Panc1 (cell line): ENCODE results near the gene AFG3L2. TPM values are rescaled to one million over a fixed set of nuclear protein-coding genes. Genes with fewer than 3 reads are reported as not detected.

Experiments
- ATAC-seq: fragments of 200-7000 bp; cut with Tn5 transposase; 2 replicates; pipeline ENCODE4 v1.9.1; 2020; ENCODE audit warnings: mild to moderate bottlenecking, moderate library complexity
- BruUV-seq: library from RNA; stranded (reverse); fragments of 400-500 nt; replicated peaks from 2 replicates; lab custom pipeline; 2021; lab: Mats Ljungman, UMichigan
- CTCF ChIA-PET: fragments of 300-600 bp; sonication (Branson Sonifier 250); formaldehyde crosslinking; loops from one replicate; lab custom pipeline; 2022; ENCODE audit warnings: antibody characterized with exemption; lab: Charles Lee
- POLR2A ChIA-PET: fragments of 300-600 bp; sonication (Branson Sonifier 250); formaldehyde crosslinking; loops from one replicate; lab custom pipeline; 2022; ENCODE audit warnings: antibody characterized with exemption; lab: Charles Lee
- DNase-seq: peaks from one replicate; pipeline ENCODE4 v3.0.0-alpha.2; 2010; ENCODE audit warnings: low read depth, low spot score
- H3K27ac ChIP-seq: 2 replicates; pipeline ENCODE4 v1.5.1; 2011; ENCODE audit warnings: mild to moderate bottlenecking, low read length, inconsistent platforms
- H3K27me3 ChIP-seq: fragments of 200-500 bp; sonication (Bioruptor generic); 2 replicates; pipeline ENCODE4 v1.6.0; 2014; ENCODE audit warnings: low read length, inconsistent platforms; ENCODE audit not compliant: control insufficient read depth, insufficient read depth
- H3K36me3 ChIP-seq: fragments of 200-500 bp; sonication (Bioruptor generic); 2 replicates; pipeline ENCODE4 v1.5.1; 2014; ENCODE audit warnings: inconsistent platforms, mild to moderate bottlenecking, low read length, moderate library complexity; ENCODE audit not compliant: control insufficient read depth, insufficient read depth
- H3K4me1 ChIP-seq: 2 replicates; pipeline ENCODE4 v1.5.1; 2011; ENCODE audit warnings: inconsistent platforms, mild to moderate bottlenecking, low read length, moderate library complexity; ENCODE audit not compliant: control insufficient read depth, insufficient read depth
- H3K4me3 ChIP-seq, 2 experiments: 2 replicates each; pipeline ENCODE4 v1.5.1; 2011 to 2012; ENCODE audit warnings: low read depth in 2 of 2, low read length in 2 of 2, mild to moderate bottlenecking in 2 of 2, inconsistent platforms in 1 of 2, moderate library complexity in 1 of 2
- H3K9me3 ChIP-seq: fragments of 200-500 bp; sonication (Bioruptor generic); 2 replicates; pipeline ENCODE4 v1.5.1; 2014; ENCODE audit warnings: low read depth, mild to moderate bottlenecking, inconsistent platforms, low read length, moderate library complexity; ENCODE audit not compliant: control insufficient read depth, insufficient read depth
- POLR2AphosphoS5 ChIP-seq: IDR thresholded peaks from 2 replicates; pipeline ENCODE4 v1.6.1; 2012; ENCODE audit warnings: mild to moderate bottlenecking, low read depth, low read length, moderate library complexity
- SIN3A ChIP-seq: IDR thresholded peaks from 2 replicates; pipeline ENCODE4 v1.6.1; 2012; ENCODE audit warnings: low read depth, mild to moderate bottlenecking, low read length, moderate library complexity, borderline replicate concordance; ENCODE audit not compliant: insufficient read depth
- TCF7L2 ChIP-seq: IDR thresholded peaks from 2 replicates; pipeline ENCODE4 v1.6.1; 2011; ENCODE audit warnings: mild to moderate bottlenecking, low read depth, low read length, inconsistent platforms
- in situ Hi-C: cut with HindIII; loops from 2 replicates; pipeline ENCODE4 v1.10.0; 2016; ENCODE audit warnings: low sequenced_read_pairs, low pct_unique_long_range_greater_than_20kb
- intact Hi-C: fragments of 100-400 bp; cut with micrococcal nuclease; formaldehyde crosslinking; loops from one replicate; pipeline ENCODE4 v1.10.0; 2022; ENCODE audit not compliant: unreplicated experiment
- total RNA-seq: library from RNA; stranded (reverse); gene quantifications from one replicate; pipeline ENCODE4 v1.2.1, GENCODE V29; 2021; ENCODE audit not compliant: unreplicated experiment
- TF ChIP-seq, protein P1 (sequence below), 2 experiments: IDR thresholded peaks; 2 replicates each; pipeline ENCODE4 v1.6.1; 2011 to 2012; ENCODE audit warnings: low read depth in 2 of 2, control low read depth in 1 of 2, low read length in 1 of 2, mild to moderate bottlenecking in 1 of 2, moderate library complexity in 1 of 2; ENCODE audit not compliant: insufficient read depth in 1 of 2
- TF ChIP-seq, protein P2 (sequence below): fragments of 450-650 bp; IDR thresholded peaks from 2 replicates; pipeline ENCODE4 v1.5.1; 2017; ENCODE audit warnings: mild to moderate bottlenecking

Gene AFG3L2
- total RNA-seq, 1 experiment from 2014 or later: 58.0 TPM

- in situ Hi-C loops (no loop called here), intact Hi-C loops (no loop called here)
- Histone ChIP-seq H3K4me1 (peaks cover 3% of the 10 kb centered on the region; the same call in 1 of the 2 replicates), H3K9me3 (no peaks in the 10 kb centered on the region), H3K27ac (no peak overlapping the region), H3K4me3 (no peak overlapping the region), H3K36me3 (no peaks in the 10 kb centered on the region), H3K27me3 (no peaks in the 10 kb centered on the region)
- CTCF ChIA-PET: no interaction called here
- BruUV-seq: TSS peak; percentile 43
- ATAC-seq: no peak
- TF ChIP-seq, protein P1, sequence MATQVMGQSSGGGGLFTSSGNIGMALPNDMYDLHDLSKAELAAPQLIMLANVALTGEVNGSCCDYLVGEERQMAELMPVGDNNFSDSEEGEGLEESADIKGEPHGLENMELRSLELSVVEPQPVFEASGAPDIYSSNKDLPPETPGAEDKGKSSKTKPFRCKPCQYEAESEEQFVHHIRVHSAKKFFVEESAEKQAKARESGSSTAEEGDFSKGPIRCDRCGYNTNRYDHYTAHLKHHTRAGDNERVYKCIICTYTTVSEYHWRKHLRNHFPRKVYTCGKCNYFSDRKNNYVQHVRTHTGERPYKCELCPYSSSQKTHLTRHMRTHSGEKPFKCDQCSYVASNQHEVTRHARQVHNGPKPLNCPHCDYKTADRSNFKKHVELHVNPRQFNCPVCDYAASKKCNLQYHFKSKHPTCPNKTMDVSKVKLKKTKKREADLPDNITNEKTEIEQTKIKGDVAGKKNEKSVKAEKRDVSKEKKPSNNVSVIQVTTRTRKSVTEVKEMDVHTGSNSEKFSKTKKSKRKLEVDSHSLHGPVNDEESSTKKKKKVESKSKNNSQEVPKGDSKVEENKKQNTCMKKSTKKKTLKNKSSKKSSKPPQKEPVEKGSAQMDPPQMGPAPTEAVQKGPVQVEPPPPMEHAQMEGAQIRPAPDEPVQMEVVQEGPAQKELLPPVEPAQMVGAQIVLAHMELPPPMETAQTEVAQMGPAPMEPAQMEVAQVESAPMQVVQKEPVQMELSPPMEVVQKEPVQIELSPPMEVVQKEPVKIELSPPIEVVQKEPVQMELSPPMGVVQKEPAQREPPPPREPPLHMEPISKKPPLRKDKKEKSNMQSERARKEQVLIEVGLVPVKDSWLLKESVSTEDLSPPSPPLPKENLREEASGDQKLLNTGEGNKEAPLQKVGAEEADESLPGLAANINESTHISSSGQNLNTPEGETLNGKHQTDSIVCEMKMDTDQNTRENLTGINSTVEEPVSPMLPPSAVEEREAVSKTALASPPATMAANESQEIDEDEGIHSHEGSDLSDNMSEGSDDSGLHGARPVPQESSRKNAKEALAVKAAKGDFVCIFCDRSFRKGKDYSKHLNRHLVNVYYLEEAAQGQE (IDR thresholded peaks at IDR 0.05; ENCODE audit: insufficient read depth in 1 of 2, low read depth in 2 of 2, low read length in 1 of 2): no peak
- TF ChIP-seq, protein P2, sequence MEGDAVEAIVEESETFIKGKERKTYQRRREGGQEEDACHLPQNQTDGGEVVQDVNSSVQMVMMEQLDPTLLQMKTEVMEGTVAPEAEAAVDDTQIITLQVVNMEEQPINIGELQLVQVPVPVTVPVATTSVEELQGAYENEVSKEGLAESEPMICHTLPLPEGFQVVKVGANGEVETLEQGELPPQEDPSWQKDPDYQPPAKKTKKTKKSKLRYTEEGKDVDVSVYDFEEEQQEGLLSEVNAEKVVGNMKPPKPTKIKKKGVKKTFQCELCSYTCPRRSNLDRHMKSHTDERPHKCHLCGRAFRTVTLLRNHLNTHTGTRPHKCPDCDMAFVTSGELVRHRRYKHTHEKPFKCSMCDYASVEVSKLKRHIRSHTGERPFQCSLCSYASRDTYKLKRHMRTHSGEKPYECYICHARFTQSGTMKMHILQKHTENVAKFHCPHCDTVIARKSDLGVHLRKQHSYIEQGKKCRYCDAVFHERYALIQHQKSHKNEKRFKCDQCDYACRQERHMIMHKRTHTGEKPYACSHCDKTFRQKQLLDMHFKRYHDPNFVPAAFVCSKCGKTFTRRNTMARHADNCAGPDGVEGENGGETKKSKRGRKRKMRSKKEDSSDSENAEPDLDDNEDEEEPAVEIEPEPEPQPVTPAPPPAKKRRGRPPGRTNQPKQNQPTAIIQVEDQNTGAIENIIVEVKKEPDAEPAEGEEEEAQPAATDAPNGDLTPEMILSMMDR: no peak
- TF ChIP-seq TCF7L2 (no peak), POLR2AphosphoS5 (no peak), SIN3A (no peak)
- DNase-seq: no peak
- POLR2A ChIA-PET: no interaction called here
These were observed 41.5 kb downstream of the AFG3L2 start for GRCh38 chr18:12335503-12335902.

GRCh38 chr18:12334863-12335262 lies 42.2 kb downstream of the AFG3L2 start:
- ATAC-seq (no peak), DNase-seq (no peak)
- BruUV-seq: no TSS peak
- no peaks in the 10 kb centered on the region for H3K27me3 ChIP-seq
- no peak overlapping the region for H3K4me3 ChIP-seq
- intact Hi-C loops: no loop called here
- no peaks in the 10 kb centered on the region for H3K9me3 ChIP-seq
- H3K36me3 ChIP-seq: no peaks in the 10 kb centered on the region
- in situ Hi-C loops: no loop called here
- H3K4me1 ChIP-seq: peaks cover 3% of the 10 kb centered on the region; the same call in 1 of the 2 replicates
- no peak overlapping the region for H3K27ac ChIP-seq
- TF ChIP-seq, protein P2: no peak
- ChIA-PET CTCF (no interaction called here), POLR2A (no interaction called here)
